ENCODE measurements around the gene PEX1.

DNA sequence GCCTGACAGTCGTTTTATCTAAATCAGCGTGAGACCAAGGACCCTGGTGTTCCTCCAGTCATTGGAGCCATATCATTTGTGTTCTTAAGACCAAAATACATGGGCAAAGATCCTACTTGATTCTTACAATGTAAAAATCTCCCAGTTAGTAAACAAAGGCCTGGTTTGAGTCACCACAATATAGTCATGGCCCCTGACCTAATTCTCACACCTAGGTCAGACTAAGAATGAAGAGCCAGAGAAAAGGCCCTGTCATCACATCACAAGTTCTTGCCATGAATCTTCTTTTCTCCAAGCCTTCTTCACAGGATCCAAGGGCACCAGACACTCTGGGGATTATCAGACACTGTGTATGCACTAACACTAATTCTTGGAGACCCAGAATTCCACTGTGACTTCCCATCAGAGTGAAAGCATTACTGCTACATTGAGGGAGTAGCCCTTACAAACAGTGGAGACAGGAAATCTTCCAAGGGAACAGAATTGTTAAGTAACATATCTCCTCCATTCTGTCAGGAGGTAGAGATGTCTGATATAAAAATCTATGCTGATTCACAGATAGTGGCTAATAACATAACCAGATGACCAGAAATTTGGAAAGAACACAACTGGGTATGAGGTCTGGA lies 42.9 kb downstream of the PEX1 start:
- TF ChIP-seq, protein P1, sequence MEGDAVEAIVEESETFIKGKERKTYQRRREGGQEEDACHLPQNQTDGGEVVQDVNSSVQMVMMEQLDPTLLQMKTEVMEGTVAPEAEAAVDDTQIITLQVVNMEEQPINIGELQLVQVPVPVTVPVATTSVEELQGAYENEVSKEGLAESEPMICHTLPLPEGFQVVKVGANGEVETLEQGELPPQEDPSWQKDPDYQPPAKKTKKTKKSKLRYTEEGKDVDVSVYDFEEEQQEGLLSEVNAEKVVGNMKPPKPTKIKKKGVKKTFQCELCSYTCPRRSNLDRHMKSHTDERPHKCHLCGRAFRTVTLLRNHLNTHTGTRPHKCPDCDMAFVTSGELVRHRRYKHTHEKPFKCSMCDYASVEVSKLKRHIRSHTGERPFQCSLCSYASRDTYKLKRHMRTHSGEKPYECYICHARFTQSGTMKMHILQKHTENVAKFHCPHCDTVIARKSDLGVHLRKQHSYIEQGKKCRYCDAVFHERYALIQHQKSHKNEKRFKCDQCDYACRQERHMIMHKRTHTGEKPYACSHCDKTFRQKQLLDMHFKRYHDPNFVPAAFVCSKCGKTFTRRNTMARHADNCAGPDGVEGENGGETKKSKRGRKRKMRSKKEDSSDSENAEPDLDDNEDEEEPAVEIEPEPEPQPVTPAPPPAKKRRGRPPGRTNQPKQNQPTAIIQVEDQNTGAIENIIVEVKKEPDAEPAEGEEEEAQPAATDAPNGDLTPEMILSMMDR (IDR thresholded peaks at IDR 0.05; ENCODE audit: borderline replicate concordance, extremely low read depth, low read length, poor library complexity, severe bottlenecking), result no peak
- no peak for TF ChIP-seq EZH2 (IDR thresholded peaks at IDR 0.05; ENCODE audit: borderline replicate concordance, low read depth, low read length, severe bottlenecking)

All from DND-41 (cell line).